H9 (cell line): ENCODE results near the gene ICE2. TPM values are rescaled to one million over a fixed set of nuclear protein-coding genes. Genes with fewer than 3 reads are reported as not detected.

Experiments
- DNase-seq: peaks from one replicate; pipeline ENCODE4 v3.0.0-alpha.2; 2017
- H2AFZ ChIP-seq: one replicate; pipeline ENCODE4 v1.6.1; 2013; ENCODE audit warnings: mild to moderate bottlenecking, low read length, control low read depth, moderate library complexity
- H2AK5ac ChIP-seq: 2 replicates; pipeline ENCODE4 v1.6.1; 2013; ENCODE audit warnings: low read length, control low read depth, mixed read lengths; ENCODE audit not compliant: insufficient read length
- H2BK120ac ChIP-seq: one replicate; pipeline ENCODE4 v1.6.1; 2013; ENCODE audit warnings: low read depth, mild to moderate bottlenecking, low read length, control low read depth, inconsistent platforms; ENCODE audit not compliant: poor library complexity, severe bottlenecking
- H2BK12ac ChIP-seq: 2 replicates; pipeline ENCODE4 v1.6.1; 2013; ENCODE audit warnings: low read length, control low read depth, mixed read lengths, low read depth; ENCODE audit not compliant: insufficient read length
- H2BK15ac ChIP-seq: 2 replicates; pipeline ENCODE4 v1.6.1; 2013; ENCODE audit warnings: low read depth, low read length, control low read depth
- H2BK20ac ChIP-seq: one replicate; pipeline ENCODE4 v1.6.1; 2013; ENCODE audit warnings: low read depth, mild to moderate bottlenecking, low read length, control low read depth, inconsistent platforms; ENCODE audit not compliant: poor library complexity, severe bottlenecking
- H2BK5ac ChIP-seq: 2 replicates; pipeline ENCODE4 v1.6.1; 2013; ENCODE audit warnings: low read length, control low read depth, mixed read lengths; ENCODE audit not compliant: insufficient read length
- H3K14ac ChIP-seq: 2 replicates; pipeline ENCODE4 v1.6.1; 2013; ENCODE audit warnings: low read length, control low read depth; ENCODE audit not compliant: insufficient read depth
- H3K18ac ChIP-seq: 2 replicates; pipeline ENCODE4 v1.6.1; 2013; ENCODE audit warnings: low read depth, mild to moderate bottlenecking, mixed read lengths, low read length, control low read depth; ENCODE audit not compliant: insufficient read length
- H3K23ac ChIP-seq: 2 replicates; pipeline ENCODE4 v1.6.1; 2013; ENCODE audit warnings: low read length, control low read depth, mixed read lengths, low read depth; ENCODE audit not compliant: insufficient read length
- H3K23me2 ChIP-seq: 2 replicates; pipeline ENCODE4 v1.6.1; 2013; ENCODE audit warnings: low read depth, mild to moderate bottlenecking, mixed read lengths, low read length, control low read depth; ENCODE audit not compliant: insufficient read length, poor library complexity, severe bottlenecking
- H3K27ac ChIP-seq: 2 replicates; pipeline ENCODE4 v1.5.1; 2013; ENCODE audit warnings: low read length, control low read depth, mixed read lengths, low read depth; ENCODE audit not compliant: insufficient read length
- H3K27me3 ChIP-seq: 2 replicates; pipeline ENCODE4 v1.6.1; 2013; ENCODE audit warnings: low read length, control low read depth, inconsistent platforms; ENCODE audit not compliant: insufficient read depth
- H3K4ac ChIP-seq: 2 replicates; pipeline ENCODE4 v1.6.1; 2013; ENCODE audit warnings: low read depth, mild to moderate bottlenecking, control low read depth, inconsistent platforms, low read length, moderate library complexity
- H3K4me1 ChIP-seq: 2 replicates; pipeline ENCODE4 v1.6.1; 2013; ENCODE audit warnings: low read length, control low read depth, inconsistent platforms; ENCODE audit not compliant: insufficient read depth
- H3K4me2 ChIP-seq: 2 replicates; pipeline ENCODE4 v1.6.1; 2013; ENCODE audit warnings: low read length, control low read depth, mixed read lengths; ENCODE audit not compliant: insufficient read length, insufficient read depth
- H3K56ac ChIP-seq: 2 replicates; pipeline ENCODE4 v1.6.1; 2013; ENCODE audit warnings: low read depth, mild to moderate bottlenecking, mixed read lengths, low read length, control low read depth; ENCODE audit not compliant: insufficient read length
- H3K79me1 ChIP-seq: 2 replicates; pipeline ENCODE4 v1.6.1; 2013; ENCODE audit warnings: low read depth, mild to moderate bottlenecking, moderate library complexity, low read length, control low read depth, inconsistent platforms; ENCODE audit not compliant: insufficient read depth, poor library complexity, severe bottlenecking
- H3K79me2 ChIP-seq: 2 replicates; pipeline ENCODE4 v1.6.1; 2013; ENCODE audit warnings: low read length, control low read depth, inconsistent platforms; ENCODE audit not compliant: insufficient read depth
- H3K9ac ChIP-seq: 2 replicates; pipeline ENCODE4 v1.6.1; 2013; ENCODE audit warnings: low read length, control low read depth, mixed read lengths; ENCODE audit not compliant: insufficient read length; ENCODE audit errors: extremely low read depth
- H3K9me3 ChIP-seq: one replicate; pipeline ENCODE4 v1.6.1; 2013; ENCODE audit warnings: low read depth, low read length, inconsistent platforms; ENCODE audit not compliant: control insufficient read depth
- H3T11ph ChIP-seq: one replicate; pipeline ENCODE4 v1.6.1; 2013; ENCODE audit warnings: mild to moderate bottlenecking, low read length, control low read depth, inconsistent platforms
- H4K20me1 ChIP-seq: one replicate; pipeline ENCODE4 v1.6.1; 2013; ENCODE audit not compliant: control insufficient read depth, insufficient read length, insufficient read depth
- H4K5ac ChIP-seq: 2 replicates; pipeline ENCODE4 v1.6.1; 2013; ENCODE audit warnings: low read depth, mild to moderate bottlenecking, mixed read lengths, low read length, control low read depth; ENCODE audit not compliant: insufficient read length
- H4K8ac ChIP-seq: replicated peaks from 2 replicates; pipeline ENCODE4 v1.6.1; 2013; ENCODE audit warnings: low read length, control low read depth, mixed read lengths, low read depth; ENCODE audit not compliant: insufficient read length
- H4K91ac ChIP-seq: 2 replicates; pipeline ENCODE4 v1.6.1; 2013; ENCODE audit warnings: low read depth, mild to moderate bottlenecking, moderate library complexity, mixed read lengths, low read length, control low read depth; ENCODE audit not compliant: insufficient read length
- H3K27ac Mint-ChIP-seq, 3 experiments: 2 replicates in 2 of 3; 3 replicates in 1 of 3; pipeline ENCODE4 v1.8.0; 2020 to 2021; ENCODE audit warnings: mixed read lengths in 3 of 3, mild to moderate bottlenecking in 1 of 3, moderate library complexity in 1 of 3
- H3K27me3 Mint-ChIP-seq: 2 replicates; pipeline ENCODE4 v1.8.0; 2021; ENCODE audit warnings: low read depth, mild to moderate bottlenecking, moderate library complexity, mixed read lengths
- H3K36me3 Mint-ChIP-seq, 3 experiments: 2 replicates in 2 of 3; 3 replicates in 1 of 3; pipeline ENCODE4 v1.8.0; 2020 to 2021; ENCODE audit warnings: low read depth in 3 of 3, mixed read lengths in 3 of 3; ENCODE audit not compliant: insufficient read depth in 1 of 3
- H3K4me1 Mint-ChIP-seq, 2 experiments: 2 replicates each; pipeline ENCODE4 v1.8.0; 2020; ENCODE audit warnings: mixed read lengths in 2 of 2
- H3K4me3 Mint-ChIP-seq, 2 experiments: 2 replicates in 1 of 2; 3 replicates in 1 of 2; pipeline ENCODE4 v1.8.0; 2020 to 2021; ENCODE audit warnings: mild to moderate bottlenecking in 2 of 2, mixed read lengths in 2 of 2, moderate library complexity in 1 of 2
- H3K9me3 Mint-ChIP-seq, 2 experiments: 2 replicates in 1 of 2; 3 replicates in 1 of 2; pipeline ENCODE4 v1.8.0; 2020; ENCODE audit warnings: mild to moderate bottlenecking in 2 of 2, mixed read lengths in 2 of 2, moderate library complexity in 1 of 2
- CTCF ChIP-seq: fragments of 200-600 bp; sonication (generic); conservative IDR thresholded peaks from 3 replicates; pipeline ENCODE4 v1.8.0; 2021; ENCODE audit warnings: antibody characterized with exemption, mild to moderate bottlenecking
- WGBS: extraction: QIAGEN DNeasy Blood & Tissue Kit; methylation state at CpG from one replicate; pipeline ENCODE4 v1.1.7; 2013; ENCODE audit warnings: missing lambda C conversion rate, low lambda C conversion rate, mixed read lengths; ENCODE audit not compliant: insufficient read length; ENCODE audit errors: extremely low coverage; 5-methylcytosine and 5-hydroxymethylcytosine counted together
- total RNA-seq: library from RNA; stranded (reverse); gene quantifications from 2 replicates; pipeline ENCODE4 v1.2.1, GENCODE V29; 2021

ICE2 gene
- total RNA-seq, 1 experiment from 2014 or later: 76.3 TPM

- Histone ChIP-seq H3K27ac (no peak overlapping the region), H2BK15ac (no peak overlapping the region), H2AFZ (no peak overlapping the region), H3K23me2 (no peaks in the 10 kb centered on the region), H3K4me1 (no peaks in the 10 kb centered on the region), H3K9ac (no peak overlapping the region), H2AK5ac (no peak overlapping the region), H2BK20ac (no peak overlapping the region), H3K4me2 (no peak overlapping the region), H2BK5ac (no peak overlapping the region), H3K4ac (no peak overlapping the region), H2BK120ac (no peak overlapping the region), H3K14ac (no peak overlapping the region), H4K5ac (no peak overlapping the region), H2BK12ac (no peak overlapping the region), H4K8ac (no peak overlapping the region), H4K20me1 (no peaks in the 10 kb centered on the region), H3K27me3 (no peaks in the 10 kb centered on the region), H4K91ac (no peak overlapping the region), H3K18ac (no peak overlapping the region), H3T11ph (no peak overlapping the region), H3K56ac (no peak overlapping the region), H3K79me2 (no peaks in the 10 kb centered on the region), H3K79me1 (no peaks in the 10 kb centered on the region), H3K9me3 (no peaks in the 10 kb centered on the region), H3K23ac (no peak overlapping the region)
- H3K4me3 Mint-ChIP-seq: no peak overlapping the region
- no peaks in the 10 kb centered on the region for H3K27me3 Mint-ChIP-seq
- peaks cover 0 to 16% of the 10 kb centered on the region in 2 experiments; a peak in 2 of 4 replicates for H3K4me1 Mint-ChIP-seq
- no CpG with 5 or more reads among the region's 4 CpGs for WGBS
- peaks cover 0 to 14% (median 7%) of the 10 kb centered on the region in 3 experiments; a peak in 2 of 7 replicates for H3K36me3 Mint-ChIP-seq
- H3K27ac Mint-ChIP-seq: peak overlapping the region in 1 of 3 experiments; percentile 51; a peak in 1 of 7 replicates
- DNase-seq: no peak
- no peak for TF ChIP-seq CTCF
- no peaks in the 10 kb centered on the region for H3K9me3 Mint-ChIP-seq
Measured at GRCh38 chr15:60493166-60493565, 14.2 kb upstream of the ICE2 start.
